IgD-negative memory B cell (primary cell): ENCODE results near the gene ZBTB22. TPM values are rescaled to one million over a fixed set of nuclear protein-coding genes. Genes with fewer than 3 reads are reported as not detected.

ENCODE experiments used
- H3K27ac Mint-ChIP-seq, 3 donors: one replicate each; pipeline ENCODE4 v1.8.0; 2020 to 2022; ENCODE audit warnings: mild to moderate bottlenecking in 3 of 3, mixed read lengths in 3 of 3, moderate library complexity in 1 of 3
- H3K27me3 Mint-ChIP-seq: one replicate; pipeline ENCODE4 v1.8.0; 2021; ENCODE audit warnings: mixed read lengths
- H3K36me3 Mint-ChIP-seq: one replicate; pipeline ENCODE4 v1.8.0; 2020; ENCODE audit warnings: mild to moderate bottlenecking, mixed read lengths
- H3K4me1 Mint-ChIP-seq, 3 donors: one replicate each; pipeline ENCODE4 v1.8.0; 2020 to 2022; ENCODE audit warnings: mixed read lengths in 3 of 3, mild to moderate bottlenecking in 1 of 3
- H3K4me3 Mint-ChIP-seq, 4 donors: one replicate each; pipeline ENCODE4 v1.8.0; 2020 to 2022; ENCODE audit warnings: mild to moderate bottlenecking in 4 of 4, mixed read lengths in 4 of 4, moderate library complexity in 3 of 4
- H3K9me3 Mint-ChIP-seq, 3 donors: one replicate each; pipeline ENCODE4 v1.8.0; 2020 to 2021; ENCODE audit warnings: mixed read lengths in 3 of 3, mild to moderate bottlenecking in 1 of 3
- polyA plus RNA-seq: library from polyadenylated mRNA; unstranded; fragments of 300-500 nt; fragmentation: Illumina TruSeq; gene quantifications from one replicate; pipeline ENCODE4 v1.2.3, GENCODE V29; 2021

Gene ZBTB22
- polyA plus RNA-seq, 1 donor from 2014 or later, result 14.8 TPM

- Mint-ChIP-seq H3K4me3 (peak within 1 kb of the TSS; percentile 92 to 99 (median 97)), H3K9me3 (no peaks in the 10 kb centered on the region), H3K27ac (peak within 1 kb of the TSS; percentile 98 to 99 (median 99)), H3K36me3 (peaks cover 4% of the 10 kb centered on the region), H3K4me1 (peaks cover 15 to 26% (median 22%) of the 10 kb centered on the region in 3 donors), H3K27me3 (no peaks in the 10 kb centered on the region)
Measured at GRCh38 chr6:33298773-33299236, 18.7 kb downstream of the ZBTB22 start, which contains the start of gene RGL2. Gene RGL2, minus strand, starts transcription at chr6:33298942. Its CDS starts 332 bp downstream, at chr6:33298610.

GRCh38 chr6:33297956-33298772, 19.4 kb downstream of the ZBTB22 start:
- peaks cover 15 to 22% (median 19%) of the 10 kb centered on the region in 3 donors for H3K4me1 Mint-ChIP-seq
- peak overlapping the region; percentile 92 to 99 (median 97) for H3K4me3 Mint-ChIP-seq
- H3K36me3 Mint-ChIP-seq, result peaks cover 4% of the 10 kb centered on the region
- H3K27ac Mint-ChIP-seq, result peak overlapping the region; percentile 98 to 99 (median 99)
- H3K9me3 Mint-ChIP-seq, result no peaks in the 10 kb centered on the region
- H3K27me3 Mint-ChIP-seq, result no peaks in the 10 kb centered on the region

DNA sequence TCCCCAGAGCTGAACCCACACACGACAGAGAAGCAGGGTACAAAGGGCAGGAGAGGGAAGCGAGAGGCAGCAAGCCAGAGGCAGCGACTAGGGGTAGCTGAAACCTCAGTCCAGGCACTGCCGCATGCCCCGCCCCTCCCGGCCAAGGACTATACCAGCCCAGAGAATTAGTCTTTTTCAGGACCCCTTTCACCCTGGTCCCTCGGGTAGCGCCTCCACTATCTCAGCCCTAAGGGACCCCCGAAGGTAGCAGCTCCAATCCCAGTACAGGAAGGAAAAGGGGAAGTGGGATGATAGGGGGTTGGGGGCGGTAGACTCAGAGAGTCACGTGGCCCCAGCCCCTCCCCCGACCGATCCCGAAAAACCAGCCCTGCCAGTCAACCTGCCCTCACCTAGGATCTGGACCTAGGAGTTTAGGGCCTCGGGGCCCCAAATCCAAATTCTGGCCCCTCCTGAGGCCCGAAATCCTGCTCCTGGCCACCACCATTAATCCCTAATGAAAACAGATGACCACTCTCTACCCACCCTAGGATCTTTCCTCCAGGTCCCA, 20.1 kb downstream of the ZBTB22 start:
- peak overlapping the region; percentile 75 to 99 (median 95) for H3K4me3 Mint-ChIP-seq
- H3K4me1 Mint-ChIP-seq, result peaks cover 15 to 22% (median 19%) of the 10 kb centered on the region in 3 donors
- H3K9me3 Mint-ChIP-seq, result no peaks in the 10 kb centered on the region
- H3K27ac Mint-ChIP-seq, result peak overlapping the region; percentile 89 to 99 (median 99)
- H3K36me3 Mint-ChIP-seq, result peaks cover 6% of the 10 kb centered on the region
- H3K27me3 Mint-ChIP-seq, result no peaks in the 10 kb centered on the region

DNA sequence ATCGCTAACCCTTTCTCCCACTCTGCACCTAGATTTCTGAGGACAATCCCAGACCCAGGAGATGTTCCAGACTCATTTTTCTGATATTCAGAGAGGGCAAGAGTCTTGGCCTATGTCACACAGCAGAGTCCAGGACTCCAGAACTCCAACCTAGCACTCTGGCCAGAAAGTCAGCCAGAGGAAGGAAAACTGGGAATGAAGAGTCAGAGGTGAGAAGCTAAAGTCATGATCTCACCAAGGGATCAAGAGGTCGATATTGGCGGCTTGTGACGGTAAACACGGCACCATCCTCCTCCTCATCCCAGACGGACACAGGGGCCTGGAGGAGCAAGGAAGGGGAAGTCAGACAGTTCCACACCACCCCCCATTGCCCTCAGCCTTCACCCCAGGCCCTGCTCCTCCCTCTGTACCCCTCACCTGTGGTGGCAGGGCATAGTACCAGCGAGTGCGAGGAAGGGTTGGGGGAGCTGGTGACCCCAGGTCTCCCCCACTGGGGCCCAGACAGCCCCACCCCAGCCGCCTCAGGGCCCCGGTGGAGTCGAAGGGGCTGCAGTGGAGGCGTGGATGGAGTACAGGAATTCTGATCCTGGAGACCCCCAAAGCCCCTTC, 20.6 kb downstream of the ZBTB22 start:
- peak overlapping the region; percentile 75 to 99 (median 95) for H3K4me3 Mint-ChIP-seq
- peaks cover 15 to 22% (median 19%) of the 10 kb centered on the region in 3 donors for H3K4me1 Mint-ChIP-seq
- no peaks in the 10 kb centered on the region for H3K27me3 Mint-ChIP-seq
- H3K27ac Mint-ChIP-seq, result peak overlapping the region; percentile 89 to 99 (median 99)
- H3K9me3 Mint-ChIP-seq, result no peaks in the 10 kb centered on the region
- H3K36me3 Mint-ChIP-seq, result peaks cover 6% of the 10 kb centered on the region

- Mint-ChIP-seq H3K27me3 (no peaks in the 10 kb centered on the region), H3K4me3 (peak overlapping the region in 3 of 4 donors; percentile 23 to 99 (median 43)), H3K4me1 (peaks cover 14 to 25% (median 19%) of the 10 kb centered on the region in 3 donors), H3K27ac (no peak overlapping the region), H3K9me3 (no peaks in the 10 kb centered on the region), H3K36me3 (peaks cover 6% of the 10 kb centered on the region)
Measured at GRCh38 chr6:33295621-33296369, 21.7 kb downstream of the ZBTB22 start.

DNA sequence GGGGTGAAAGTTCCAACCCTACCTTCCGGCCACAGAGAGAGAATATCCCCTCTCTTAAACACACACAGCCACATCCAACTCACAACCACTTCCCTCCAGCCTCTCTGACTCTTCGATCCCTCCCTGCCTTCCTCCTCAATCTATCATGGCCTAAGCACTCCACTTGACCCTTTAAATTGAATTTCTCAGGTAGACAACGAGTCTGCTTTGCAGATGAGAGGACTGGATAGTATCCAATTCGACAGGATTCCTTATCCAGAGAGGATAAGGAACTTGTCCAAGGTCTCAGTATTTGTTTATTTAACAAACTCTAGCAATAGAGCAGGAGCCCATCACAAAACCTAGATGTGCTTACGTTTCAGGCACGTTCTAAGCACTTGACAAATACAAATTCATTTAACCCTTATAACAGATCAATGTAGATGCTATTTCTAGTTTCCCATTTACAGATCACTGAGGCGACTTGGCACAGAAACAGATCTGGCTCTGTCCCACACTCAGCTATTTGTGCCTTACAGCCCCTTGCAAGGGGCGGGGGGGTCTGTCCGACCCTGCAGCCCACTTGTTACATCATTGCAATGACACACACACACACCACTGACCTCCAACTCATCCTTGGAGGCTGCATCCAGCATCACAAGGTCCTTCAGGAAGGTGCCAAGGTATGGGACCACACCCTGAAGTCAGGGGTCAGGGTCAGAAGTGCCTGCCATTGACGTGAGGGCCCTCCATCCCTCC, 23.3 kb downstream of the ZBTB22 start:
- H3K4me1 Mint-ChIP-seq, result peaks cover 9 to 22% (median 21%) of the 10 kb centered on the region in 3 donors
- H3K27me3 Mint-ChIP-seq, result no peaks in the 10 kb centered on the region
- H3K27ac Mint-ChIP-seq, result peak overlapping the region in 2 of 3 donors; percentile 43 to 70
- peak overlapping the region in 2 of 4 donors; percentile 39 to 83 for H3K4me3 Mint-ChIP-seq
- H3K9me3 Mint-ChIP-seq, result no peaks in the 10 kb centered on the region
- peaks cover 6% of the 10 kb centered on the region for H3K36me3 Mint-ChIP-seq

- no peak overlapping the region for H3K27ac Mint-ChIP-seq
- peaks cover 15 to 25% (median 24%) of the 10 kb centered on the region in 3 donors for H3K4me1 Mint-ChIP-seq
- H3K36me3 Mint-ChIP-seq, result peaks cover 8% of the 10 kb centered on the region
- peak overlapping the region in 2 of 4 donors; percentile 51 to 96 for H3K4me3 Mint-ChIP-seq
- H3K9me3 Mint-ChIP-seq, result no peaks in the 10 kb centered on the region
- no peaks in the 10 kb centered on the region for H3K27me3 Mint-ChIP-seq
Measured at GRCh38 chr6:33292996-33293682, 24.4 kb downstream of the ZBTB22 start.

- Mint-ChIP-seq H3K4me1 (peaks cover 15 to 34% (median 17%) of the 10 kb centered on the region in 3 donors), H3K27ac (peak overlapping the region in 1 of 3 donors; percentile 64), H3K36me3 (peaks cover 8% of the 10 kb centered on the region), H3K27me3 (no peaks in the 10 kb centered on the region), H3K9me3 (no peaks in the 10 kb centered on the region), H3K4me3 (peak overlapping the region; percentile 96 to 100 (median 98))
Measured at GRCh38 chr6:33290459-33290858, 27.1 kb downstream of the ZBTB22 start.

DNA sequence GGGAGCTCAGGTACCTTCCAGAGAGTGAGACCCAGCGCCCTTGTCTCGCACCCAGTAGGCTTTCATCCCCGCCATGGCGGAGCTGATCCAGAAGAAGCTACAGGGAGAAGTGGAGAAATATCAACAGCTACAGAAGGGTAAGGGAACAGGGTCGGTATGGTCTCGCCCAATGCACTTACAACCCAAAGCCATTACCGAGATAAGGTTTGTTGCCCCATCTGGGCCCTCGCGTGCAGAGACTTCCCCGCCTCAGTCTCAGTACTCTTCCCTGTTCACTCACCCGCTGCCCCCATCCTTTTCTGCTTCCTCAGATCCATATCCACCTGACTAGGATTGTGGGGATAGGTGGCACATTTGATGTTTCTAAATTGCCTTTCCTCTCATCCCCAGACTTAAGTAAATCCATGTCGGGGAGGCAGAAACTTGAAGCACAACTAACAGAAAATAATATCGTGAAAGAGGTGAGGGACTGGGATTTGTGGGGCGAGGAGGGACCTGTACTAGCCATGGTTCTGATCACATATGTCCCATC, 27.7 kb downstream of the ZBTB22 start:
- peaks cover 8% of the 10 kb centered on the region for H3K36me3 Mint-ChIP-seq
- H3K27ac Mint-ChIP-seq, result peak overlapping the region; percentile 75 to 94 (median 79)
- peak overlapping the region; percentile 96 to 100 (median 98) for H3K4me3 Mint-ChIP-seq
- H3K4me1 Mint-ChIP-seq, result peaks cover 15 to 34% (median 17%) of the 10 kb centered on the region in 3 donors
- no peaks in the 10 kb centered on the region for H3K9me3 Mint-ChIP-seq
- no peaks in the 10 kb centered on the region for H3K27me3 Mint-ChIP-seq

GRCh38 chr6:33288921-33289783, 28.4 kb downstream of the ZBTB22 start, which contains the start of the genes PFDN6 and WDR46:
Gene PFDN6, plus strand, starts transcription at chr6:33289601. Its CDS starts 256 bp downstream, at chr6:33289857.
Gene WDR46, minus strand, starts transcription at chr6:33289239. Its CDS starts 69 bp downstream, at chr6:33289170.
- Mint-ChIP-seq H3K9me3 (no peaks in the 10 kb centered on the region), H3K36me3 (peaks cover 9% of the 10 kb centered on the region), H3K27me3 (no peaks in the 10 kb centered on the region), H3K4me3 (peak within 1 kb of the TSS; percentile 96 to 100 (median 98)), H3K4me1 (peaks cover 15 to 34% (median 17%) of the 10 kb centered on the region in 3 donors), H3K27ac (peak within 1 kb of the TSS; percentile 75 to 94 (median 79))

DNA sequence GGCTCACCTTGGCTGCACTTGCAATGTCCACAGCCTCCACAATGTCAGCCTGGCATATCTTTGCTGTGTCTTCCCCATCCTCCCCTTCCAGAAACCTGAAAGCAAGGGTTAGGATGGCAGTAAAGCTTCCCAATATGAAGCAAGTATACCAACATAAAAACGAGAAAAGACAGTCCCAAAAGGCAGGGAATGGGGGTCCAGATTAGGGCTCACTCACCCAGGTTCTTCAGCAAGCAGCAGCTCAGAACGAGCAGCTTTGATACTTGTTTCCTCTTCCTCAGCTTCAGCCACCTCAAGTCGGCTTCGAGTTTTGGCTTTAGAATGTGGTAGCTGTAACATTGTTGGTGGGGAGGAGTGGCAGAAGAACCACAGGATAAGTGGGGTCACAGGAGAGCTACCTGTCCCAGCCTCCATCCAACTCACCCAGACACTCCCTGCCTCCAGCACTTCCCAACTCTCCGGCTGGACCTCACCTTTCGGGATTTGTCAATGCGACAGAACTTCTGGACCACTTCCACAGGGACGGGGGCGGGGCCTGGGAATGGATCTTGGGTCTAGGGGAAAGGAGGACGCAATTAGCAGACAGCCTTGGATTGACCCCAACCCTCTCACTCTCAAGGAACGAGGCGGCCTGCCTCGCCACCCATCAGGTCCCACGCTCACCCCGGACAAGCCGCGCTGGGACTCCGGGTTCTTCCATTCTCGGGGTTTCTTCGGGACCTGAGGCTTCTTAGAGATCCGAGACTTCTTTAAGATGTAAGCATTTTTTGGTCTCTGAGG, 29.2 kb downstream of the ZBTB22 start:
- no peaks in the 10 kb centered on the region for H3K9me3 Mint-ChIP-seq
- peak overlapping the region; percentile 96 to 100 (median 98) for H3K4me3 Mint-ChIP-seq
- H3K36me3 Mint-ChIP-seq, result peaks cover 8% of the 10 kb centered on the region
- peaks cover 15 to 34% (median 17%) of the 10 kb centered on the region in 3 donors for H3K4me1 Mint-ChIP-seq
- peak overlapping the region; percentile 75 to 94 (median 79) for H3K27ac Mint-ChIP-seq
- H3K27me3 Mint-ChIP-seq, result no peaks in the 10 kb centered on the region
